Hypothalamus (tissue), 51 donors: ENCODE data around the gene RPS10.
A peak's percentile ranks its signal among the peaks of the same experiment; 100 is the strongest.
"Not testable (repeated sequence)": the region's sequence is repeated elsewhere in the genome, so short reads cannot be mapped to it uniquely, and the experiment has no call there.

Experiments
- DNase-seq, 51 donors: peaks; one replicate each; lab custom pipeline; 2025; lab: John Stamatoyannopoulos, UW

Gene RPS10

DNA sequence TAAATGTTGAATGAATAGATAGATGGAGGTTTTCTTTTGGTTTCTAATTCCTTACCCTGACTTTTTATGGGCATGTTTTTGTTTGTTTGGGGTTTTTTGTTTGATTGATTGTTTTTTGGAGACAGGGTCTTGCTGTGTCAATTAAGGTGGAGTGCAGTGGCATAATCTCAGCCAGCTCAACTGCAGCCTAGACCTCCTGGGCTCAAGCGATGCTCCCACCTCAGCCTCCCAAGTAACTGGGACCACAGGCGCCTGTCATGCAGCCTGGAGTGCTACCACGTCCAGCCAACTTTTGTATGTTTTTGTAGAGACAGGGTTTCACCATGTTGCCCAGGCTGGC lies 31.9 kb downstream of the RPS10 start:
- no peak for DNase-seq

DNA sequence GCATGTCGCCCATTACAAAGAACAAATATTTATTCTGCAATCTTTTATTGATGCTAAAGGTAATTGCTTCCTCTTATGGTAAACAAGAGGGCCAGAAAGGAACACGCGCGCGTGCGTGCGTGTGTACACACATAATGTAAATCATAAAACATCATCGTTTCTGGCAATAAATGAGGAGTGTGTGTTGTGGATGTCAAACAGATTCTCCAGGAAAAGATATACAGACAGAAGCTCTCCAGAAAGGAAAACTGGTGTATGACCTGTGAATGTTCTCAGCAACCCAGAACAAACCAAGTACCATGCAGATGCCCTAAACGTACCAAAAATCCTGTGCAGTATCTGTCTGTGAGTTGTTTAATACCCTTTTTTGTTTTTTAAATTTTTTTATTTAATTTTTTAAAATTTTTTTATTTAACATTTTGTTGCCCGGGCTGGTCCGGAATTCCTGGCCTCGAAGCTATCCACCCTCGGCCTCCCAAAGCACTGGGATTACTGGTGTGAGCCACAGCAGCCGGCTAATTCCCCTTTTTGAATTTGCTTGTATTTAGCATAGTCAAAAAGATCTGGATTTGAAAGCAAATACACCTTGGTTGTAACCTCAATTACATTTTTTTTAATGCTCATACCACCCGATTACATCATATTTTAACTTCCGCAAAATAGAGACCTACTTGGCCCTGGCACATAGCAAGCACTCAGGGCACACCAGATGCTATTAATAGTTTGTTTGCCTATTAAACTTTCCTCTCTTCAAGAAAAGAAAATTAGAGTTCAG lies 32.5 kb downstream of the RPS10 start:
- DNase-seq = peak in 1 of 51 donors; percentile 30

DNA sequence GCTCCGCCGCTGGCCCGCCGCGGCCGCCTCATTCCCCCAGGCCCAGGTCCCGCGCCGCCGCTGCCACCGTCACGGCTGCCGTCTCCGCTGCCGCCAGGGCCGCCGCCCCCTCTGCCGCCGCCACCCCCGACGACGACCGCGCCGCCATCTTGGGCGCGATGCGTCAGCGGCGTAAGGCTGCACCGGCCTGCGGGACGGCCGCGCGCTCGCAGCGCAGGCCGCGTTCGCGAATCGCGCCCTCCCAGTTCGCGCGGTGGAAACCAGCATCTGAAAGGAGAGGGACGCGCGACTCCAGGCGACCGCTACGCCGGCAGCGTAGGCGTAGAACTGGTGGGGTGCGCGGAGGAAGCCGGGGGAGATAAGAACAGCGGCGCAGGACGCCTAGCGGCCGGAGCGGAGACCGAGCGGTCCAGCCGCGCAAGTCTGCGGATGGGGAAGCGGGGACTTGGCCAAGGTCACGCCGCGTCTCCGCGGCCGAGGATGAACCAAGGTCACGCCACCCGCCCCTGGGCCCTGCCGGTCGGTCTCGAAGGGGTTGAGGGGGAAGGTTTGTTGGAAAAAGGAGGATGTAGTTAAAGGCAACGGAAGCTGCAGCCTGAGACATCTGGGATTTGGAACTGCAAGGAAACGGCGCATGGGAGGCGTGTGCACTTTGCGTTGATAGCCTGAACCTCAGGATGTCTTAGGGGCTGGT lies 33.2 kb downstream of the RPS10 start, which contains the start of gene NUDT3:
Gene NUDT3 (minus strand): TSS at position 173 of the 694 bp plus-strand sequence. CDS start 307 bp downstream, outside the sequence.
- peak; percentile 50 to 96 (median 90) for DNase-seq

DNA sequence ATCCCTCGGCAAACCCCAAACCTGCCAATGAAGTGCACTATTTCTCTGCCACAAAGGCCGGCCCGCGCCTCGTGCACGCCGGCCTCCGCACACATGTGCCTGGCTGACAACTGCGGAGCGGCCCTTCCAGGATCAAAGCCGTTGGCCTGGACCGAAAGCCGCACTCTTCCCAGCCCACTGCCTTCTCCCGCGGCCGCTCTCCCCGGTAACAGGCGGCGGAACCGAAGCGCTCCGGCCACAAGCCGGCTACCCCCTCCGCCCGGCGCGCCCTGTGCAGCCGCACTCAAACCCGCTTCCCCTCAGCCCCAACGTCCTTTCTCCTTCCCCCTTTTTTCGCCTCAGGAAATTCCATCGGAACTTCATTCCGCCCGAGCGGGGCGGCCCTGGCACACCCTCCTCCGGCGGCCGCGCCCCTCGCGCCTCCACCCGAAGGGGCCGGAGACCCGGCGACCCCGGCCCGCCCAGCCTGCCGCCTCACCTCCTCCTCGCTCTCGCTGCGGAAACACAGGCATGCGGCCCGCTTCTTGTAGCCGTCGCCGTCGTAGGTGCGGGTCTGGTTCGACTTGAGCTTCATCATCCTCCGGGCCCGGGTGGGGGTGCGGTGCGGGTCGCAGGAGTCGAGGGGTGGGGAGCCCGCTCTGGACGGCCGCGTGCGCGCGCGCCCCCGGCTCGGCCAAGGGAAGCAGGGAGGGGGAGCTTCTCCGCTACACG lies 33.9 kb downstream of the RPS10 start:
- peak in 46 of 51 donors; percentile 20 to 89 (median 58) for DNase-seq

DNA sequence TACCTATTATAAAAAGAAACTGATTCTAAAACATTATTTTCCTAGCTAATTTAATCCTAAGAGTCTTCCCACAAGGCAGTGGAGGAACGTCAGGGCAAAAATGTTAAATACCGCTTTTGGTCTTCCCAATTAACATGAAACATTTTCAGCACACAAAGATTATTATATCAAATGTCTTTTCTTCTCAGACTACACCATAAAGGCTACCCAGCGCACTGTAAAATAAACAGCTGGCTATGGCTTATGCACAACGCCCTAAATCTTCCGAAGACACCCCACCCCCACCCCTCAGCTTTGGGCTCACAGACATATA lies 34.4 kb downstream of the RPS10 start:
- DNase-seq = no peak

DNA sequence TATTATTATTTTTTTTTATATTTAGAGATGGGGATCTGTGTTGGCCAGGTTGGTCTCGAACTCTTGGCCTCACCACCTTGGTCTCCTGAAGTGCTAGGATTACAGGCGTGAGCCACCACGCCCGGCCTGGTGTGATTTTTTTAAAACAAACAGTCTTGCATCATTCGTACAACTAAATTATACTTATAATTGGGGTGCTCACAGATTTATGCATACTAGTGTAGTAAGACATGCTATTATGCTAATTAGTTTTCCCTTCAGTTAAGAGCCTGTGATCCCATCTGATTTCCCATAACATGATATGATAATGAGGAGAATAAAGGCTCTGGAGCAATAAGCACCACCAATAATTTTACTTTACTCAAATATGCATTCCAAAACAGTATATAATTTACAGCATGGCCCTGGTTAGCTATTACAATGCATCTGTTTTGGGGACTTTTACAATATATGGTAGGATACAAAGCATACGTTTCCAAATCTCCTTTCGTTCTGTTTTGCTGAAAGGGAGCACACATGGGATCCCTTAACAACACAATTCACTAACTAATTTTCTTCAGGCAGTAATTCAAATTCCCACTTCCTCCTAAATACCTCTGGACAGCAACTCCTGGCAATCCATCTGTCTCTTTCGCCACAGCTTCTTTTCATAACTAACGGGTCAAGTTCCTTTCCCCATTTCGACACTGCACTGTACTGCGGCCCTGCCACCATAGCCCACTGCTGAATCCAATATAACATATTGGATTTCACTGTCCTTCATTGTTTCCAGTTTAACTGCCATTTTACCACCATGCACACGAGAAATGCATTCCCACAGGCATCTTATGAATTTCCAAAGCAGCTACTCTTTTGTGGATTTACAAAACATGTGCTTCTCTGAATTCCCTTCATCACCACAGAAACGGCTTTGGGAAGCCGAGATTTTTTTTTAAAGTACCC lies 35.1 kb downstream of the RPS10 start:
- peak in 8 of 51 donors; percentile 4 to 78 (median 12) for DNase-seq

DNA sequence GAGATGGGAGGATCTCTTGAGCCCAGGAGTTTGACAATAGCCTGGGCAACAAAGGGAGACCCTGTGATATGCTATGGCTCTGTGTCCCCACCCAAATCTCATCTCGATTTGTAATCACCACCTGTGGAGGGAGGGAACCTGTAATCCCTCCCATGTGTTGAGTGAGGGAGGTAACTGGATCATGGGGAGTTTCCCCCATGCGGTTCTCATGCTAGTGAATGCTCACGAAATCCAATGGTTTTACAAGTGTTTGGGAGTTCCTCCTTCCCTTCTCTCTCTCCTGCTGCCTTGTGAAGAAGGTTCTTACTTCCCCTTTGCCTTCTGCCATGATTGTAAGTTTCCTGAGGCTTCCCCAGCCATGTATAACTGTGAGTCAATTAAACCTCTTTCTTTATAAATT lies 36.8 kb downstream of the RPS10 start:
- no peak for DNase-seq

DNA sequence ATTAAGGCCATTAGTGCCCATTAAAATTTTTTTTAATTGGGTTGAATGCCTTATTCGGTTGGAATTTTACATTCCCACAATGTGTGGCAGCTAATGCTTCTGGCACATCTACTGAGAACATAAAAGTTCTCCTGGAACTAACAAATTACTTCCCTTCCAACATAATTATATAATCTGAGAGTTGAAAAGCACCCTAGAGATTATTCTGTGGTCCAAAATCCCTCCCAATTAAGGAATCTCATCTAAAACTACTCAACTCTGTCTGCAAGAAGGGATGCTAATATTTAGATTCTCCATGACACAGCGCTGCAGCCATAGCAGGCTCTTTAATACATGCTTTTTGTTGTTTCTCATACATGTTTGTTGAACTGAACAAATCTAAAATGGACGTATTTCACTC lies 37.4 kb downstream of the RPS10 start:
- no peak for DNase-seq

DNA sequence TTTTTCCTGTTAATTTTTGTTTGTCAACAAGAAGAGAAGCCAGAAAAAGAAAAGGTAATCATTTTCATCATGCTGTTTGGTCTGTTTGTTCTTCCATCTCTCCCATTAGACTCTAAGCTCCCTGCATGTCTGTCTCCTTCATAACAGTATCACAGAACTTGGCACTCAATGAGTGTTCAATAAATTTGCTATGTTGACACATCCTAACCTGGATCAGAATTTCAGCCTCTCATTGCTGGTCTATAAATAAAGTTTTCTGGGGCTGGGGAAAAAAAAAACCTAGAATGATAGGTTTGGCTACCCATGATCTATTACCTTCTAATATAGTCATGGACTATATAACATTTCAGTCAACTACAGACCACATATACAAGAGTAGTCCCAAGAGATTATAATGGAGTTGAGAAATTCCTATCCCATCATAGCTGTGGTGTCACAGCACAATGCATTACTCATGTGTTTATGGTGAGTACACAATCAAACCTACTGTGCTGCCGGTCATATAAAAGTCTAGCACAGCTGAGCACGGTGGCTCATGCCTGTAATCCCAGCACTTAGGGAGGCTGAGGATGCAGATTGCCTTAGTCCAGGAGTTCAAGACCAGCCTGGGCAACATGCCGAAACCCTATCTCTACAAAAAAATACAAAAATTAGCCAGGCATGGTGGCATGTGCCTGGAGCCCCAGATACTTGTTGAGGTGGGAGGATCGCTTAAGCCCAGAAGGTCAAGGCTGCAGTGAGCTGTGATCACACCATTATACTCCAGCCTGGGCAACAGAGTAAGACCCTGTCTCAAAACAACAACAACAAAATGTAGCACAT lies 39.3 kb downstream of the RPS10 start:
- DNase-seq = no peak

DNA sequence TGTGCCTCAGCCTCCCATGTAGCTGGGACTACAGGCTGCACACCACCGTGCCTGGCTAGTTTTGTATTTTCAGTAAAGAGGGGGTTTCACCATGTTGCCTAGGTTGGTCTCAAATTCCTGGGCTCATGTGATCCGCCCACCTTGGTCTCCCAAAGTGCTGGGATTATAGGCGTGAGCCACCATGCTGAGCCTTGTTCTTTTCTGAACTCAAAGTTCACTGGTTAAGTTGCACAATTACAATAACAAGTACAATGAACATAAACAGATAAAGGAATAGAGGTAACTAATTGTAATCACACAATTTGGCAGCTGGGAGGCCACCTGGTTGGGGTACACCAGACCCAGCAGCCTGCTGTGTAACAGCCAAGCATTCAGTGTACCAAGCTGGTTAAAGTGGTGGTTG lies 40.1 kb downstream of the RPS10 start:
- DNase-seq = no peak

DNA sequence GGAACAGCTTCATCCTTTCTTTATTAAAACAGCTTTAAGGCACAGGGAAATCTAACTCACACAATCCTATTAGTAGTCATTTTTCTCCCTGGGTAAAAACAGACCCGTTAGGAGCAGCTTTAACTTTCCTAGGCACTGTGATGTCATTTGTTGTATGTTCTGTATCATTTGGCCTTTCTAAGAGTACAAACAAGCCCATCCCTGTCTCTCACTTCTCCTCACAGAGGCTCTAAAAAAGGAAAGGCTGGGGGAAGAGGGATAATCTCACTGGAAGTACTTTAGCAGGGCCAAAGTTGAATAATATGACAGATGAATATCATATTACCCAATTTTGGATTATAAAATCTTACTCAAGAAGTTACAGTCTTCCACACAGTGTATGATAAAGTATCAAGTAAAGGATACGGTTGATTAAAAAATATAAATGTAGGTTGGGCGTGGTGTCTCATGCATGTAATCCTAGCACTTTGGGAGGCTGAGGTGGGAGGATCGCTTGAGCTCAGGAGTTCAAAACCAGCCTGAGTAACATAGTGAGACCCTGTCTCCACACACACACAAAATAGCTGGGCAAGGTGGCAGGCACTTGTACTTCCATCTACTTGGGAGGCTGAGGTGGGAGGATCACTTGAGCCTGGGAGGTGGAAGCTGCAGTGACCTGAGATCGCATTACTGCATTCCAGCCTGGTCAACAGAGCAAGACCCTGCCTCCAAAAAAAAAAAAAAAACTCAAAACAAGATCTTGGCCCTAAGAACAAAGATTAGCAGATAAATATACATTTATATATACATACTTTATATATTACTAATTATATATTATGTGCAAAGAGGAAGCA lies 41.3 kb downstream of the RPS10 start:
- no peak for DNase-seq

DNA sequence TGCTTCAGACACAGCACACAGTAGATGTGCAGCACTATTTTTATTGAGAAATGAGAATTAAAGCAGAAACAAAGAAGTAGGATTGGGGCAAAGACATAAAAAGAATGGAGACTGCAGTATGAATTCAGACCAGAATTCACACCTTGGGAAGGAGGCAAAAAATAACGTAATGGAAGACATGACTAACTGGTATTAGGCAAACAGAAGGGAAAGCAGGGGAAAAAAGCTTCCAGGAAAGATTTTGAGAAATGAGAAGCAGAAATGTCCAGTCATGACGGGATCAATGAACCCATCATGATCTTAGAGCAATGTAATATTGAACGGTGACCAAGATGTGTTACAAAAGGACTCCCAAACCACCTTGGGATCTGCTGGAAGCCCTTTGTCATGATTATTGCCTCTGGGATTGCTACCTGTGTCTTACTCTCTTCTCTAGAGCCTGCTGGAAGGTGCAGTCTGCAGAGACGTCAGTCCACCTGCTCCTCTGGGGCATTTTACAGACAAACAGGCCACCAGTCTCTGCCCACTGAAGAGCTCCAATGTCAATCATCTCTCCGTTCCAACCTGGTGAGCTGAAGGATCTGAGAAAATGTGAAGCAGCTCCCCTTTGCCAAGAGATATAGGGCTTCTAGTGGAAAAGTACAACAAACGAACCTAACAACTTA lies 42.1 kb downstream of the RPS10 start:
- DNase-seq = no peak

DNA sequence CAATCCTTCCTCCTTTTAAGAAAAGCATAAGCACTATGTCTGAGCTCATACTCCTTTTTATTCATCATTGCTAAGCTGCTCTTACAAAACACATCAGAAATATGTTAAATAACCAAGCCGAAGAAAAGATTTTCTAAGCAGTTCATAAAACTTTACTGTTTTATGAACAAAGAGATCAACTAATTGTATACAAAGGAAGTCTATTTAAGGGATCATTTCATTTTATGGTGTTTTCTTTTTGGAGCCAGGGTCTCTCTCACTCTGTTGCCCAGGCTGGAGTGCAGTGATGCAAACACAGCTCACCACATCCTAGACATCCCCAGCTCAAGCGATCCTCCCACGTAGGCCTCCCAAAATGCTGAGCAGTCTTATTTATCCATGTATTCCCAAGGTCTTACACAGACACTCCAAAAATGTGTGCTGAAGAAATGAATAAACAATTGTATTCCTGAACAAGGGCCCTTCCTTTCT lies 42.7 kb downstream of the RPS10 start:
- DNase-seq = peak in 2 of 51 donors; percentile 26 to 35

DNA sequence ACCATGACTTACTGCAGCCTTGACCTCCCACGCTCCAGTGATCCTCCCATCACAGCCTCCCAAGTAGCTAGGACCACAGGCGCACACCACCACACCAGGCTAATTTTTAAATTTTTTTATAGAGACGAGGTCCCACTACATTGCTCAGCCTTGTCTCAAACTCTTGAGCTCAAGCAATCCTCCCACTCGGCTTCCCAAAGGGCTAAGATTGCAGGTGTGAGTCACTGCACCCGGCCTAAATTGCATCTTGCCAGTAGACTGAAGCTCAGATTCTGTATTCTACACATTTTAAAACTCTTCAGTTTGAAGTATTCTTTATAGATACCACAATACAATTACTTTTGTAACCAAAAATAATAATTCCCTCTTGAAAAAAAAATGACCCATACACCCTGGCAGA lies 44.8 kb downstream of the RPS10 start:
- peak in 1 of 51 donors; percentile 35 for DNase-seq

DNA sequence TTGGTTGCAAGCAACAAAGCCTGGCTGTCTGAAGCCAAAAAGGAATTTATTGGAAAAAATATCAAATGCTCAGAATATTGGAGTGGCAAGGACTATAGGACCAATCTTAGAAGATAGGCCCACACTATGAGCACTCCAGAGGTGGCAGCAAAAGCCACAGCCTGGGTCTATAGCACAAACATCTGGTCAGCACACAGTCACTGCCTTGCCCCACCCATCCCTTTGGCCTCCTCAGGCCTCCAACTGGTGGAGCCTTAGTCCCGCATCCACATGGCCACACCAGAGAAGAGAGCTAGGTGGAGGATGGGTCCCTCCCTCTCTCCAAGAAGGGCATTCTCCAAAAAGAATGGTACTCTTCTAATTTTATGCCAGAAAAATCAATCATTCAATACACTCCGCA lies 47.4 kb downstream of the RPS10 start:
- DNase-seq = no peak

DNA sequence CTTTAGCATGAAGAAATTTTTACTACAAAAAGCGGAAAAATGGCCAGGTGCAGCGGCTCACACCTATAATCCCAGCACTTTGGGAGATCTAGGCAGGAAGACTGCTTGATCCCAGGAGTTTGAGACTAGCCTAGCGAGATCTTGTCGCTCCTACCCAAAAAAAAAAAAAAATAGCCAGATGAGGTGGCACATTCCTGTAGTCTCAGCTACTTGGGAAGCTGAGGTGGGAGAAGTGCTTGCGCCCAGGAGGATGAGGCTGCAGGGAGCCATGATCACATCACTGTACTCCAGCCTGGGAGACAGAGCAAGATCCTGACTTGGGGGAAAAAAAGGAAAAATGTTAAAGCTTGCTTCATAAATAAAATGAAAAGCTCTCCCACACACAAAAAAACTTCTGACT lies 47.9 kb downstream of the RPS10 start:
- DNase-seq = no peak

DNA sequence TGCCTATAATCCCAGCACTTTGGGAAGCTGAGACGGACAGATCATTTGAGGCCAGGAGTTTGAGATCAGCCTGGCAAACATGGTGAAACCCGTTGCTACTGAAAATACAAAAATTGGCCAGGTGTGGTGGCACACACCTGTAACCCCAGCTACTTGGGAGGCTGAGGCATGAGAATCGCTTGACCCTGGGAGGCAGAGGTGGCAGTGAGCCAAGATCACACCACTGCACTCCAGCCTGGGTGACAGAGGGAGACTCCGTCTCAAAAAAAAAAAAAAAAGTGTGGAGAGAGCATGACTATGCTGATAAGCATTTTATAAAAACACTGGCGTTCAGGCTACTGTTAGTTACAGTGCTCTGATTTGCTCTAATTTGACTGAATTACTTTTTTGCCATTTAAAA lies 48.3 kb downstream of the RPS10 start:
- DNase-seq = not testable (repeated sequence)

DNA sequence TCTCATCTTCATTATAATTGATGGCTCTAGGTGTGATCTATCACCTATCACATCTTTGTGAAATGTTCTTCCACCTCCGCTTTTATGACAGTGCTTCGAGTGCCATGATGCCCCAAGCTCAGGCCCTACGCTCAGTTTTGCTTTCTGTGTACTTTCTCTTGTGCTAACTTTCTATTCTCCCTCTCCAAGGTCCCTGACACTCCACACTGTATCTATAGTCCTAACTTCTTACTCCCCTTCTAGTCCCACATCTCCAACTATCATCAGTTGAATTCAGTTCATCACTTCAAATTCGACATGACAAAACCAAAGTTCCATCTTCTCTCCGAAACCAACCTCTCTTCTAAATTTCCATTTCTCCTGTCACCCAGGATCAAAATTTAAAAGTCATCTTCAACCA lies 50.0 kb downstream of the RPS10 start:
- DNase-seq = no peak
